SJSA1 (cell line): Measurements from ENCODE around the gene KL. TPM values are rescaled to one million over a fixed set of nuclear protein-coding genes. Genes with fewer than 3 reads are reported as not detected.

Experiments used
- DNase-seq, 2 experiments: peaks; one replicate each; pipeline ENCODE4 v3.0.0-alpha.2; 2015 to 2020; ENCODE audit warnings: low spot score in 2 of 2, low read depth in 1 of 2
- H3K27ac ChIP-seq: fragments of 250-450 bp; sonication (Bioruptor Pico); 2 replicates; pipeline ENCODE4 v1.5.1; 2020; ENCODE audit warnings: mild to moderate bottlenecking, moderate library complexity
- H3K27me3 ChIP-seq: fragments of 250-450 bp; sonication (Bioruptor Pico); replicated peaks from 2 replicates; pipeline ENCODE4 v1.5.1; 2020; ENCODE audit warnings: mild to moderate bottlenecking, moderate library complexity
- H3K36me3 ChIP-seq: fragments of 250-450 bp; sonication (Bioruptor Pico); 2 replicates; pipeline ENCODE4 v1.5.1; 2020; ENCODE audit warnings: mild to moderate bottlenecking
- H3K4me1 ChIP-seq: fragments of 250-450 bp; sonication (Bioruptor Pico); replicated peaks from 2 replicates; pipeline ENCODE4 v1.6.1; 2021; ENCODE audit warnings: mild to moderate bottlenecking
- H3K4me3 ChIP-seq: fragments of 250-450 bp; sonication (Bioruptor Pico); 2 replicates; pipeline ENCODE4 v1.5.1; 2020; ENCODE audit warnings: mild to moderate bottlenecking
- H3K9me3 ChIP-seq: fragments of 250-450 bp; sonication (Bioruptor Pico); replicated peaks from 2 replicates; pipeline ENCODE4 v1.5.1; 2020; ENCODE audit warnings: mild to moderate bottlenecking
- total RNA-seq: library from RNA; depleted of rRNA; stranded (reverse); fragments of >200 nt; shearing (Covaris generic); gene quantifications from 2 replicates; pipeline ENCODE4 v1.2.3, GENCODE V29; 2014

The KL gene
- total RNA-seq, 1 experiment from 2014 or later: not detected

- Histone ChIP-seq H3K9me3 (no peaks in the 10 kb centered on the region), H3K36me3 (no peaks in the 10 kb centered on the region), H3K27me3 (no peaks in the 10 kb centered on the region), H3K27ac (no peak overlapping the region), H3K4me3 (no peak overlapping the region), H3K4me1 (peaks cover 22% of the 10 kb centered on the region)
- no peak for DNase-seq
Observed at GRCh38 chr13:33090755-33091414, 74.7 kb downstream of the KL start.

DNA sequence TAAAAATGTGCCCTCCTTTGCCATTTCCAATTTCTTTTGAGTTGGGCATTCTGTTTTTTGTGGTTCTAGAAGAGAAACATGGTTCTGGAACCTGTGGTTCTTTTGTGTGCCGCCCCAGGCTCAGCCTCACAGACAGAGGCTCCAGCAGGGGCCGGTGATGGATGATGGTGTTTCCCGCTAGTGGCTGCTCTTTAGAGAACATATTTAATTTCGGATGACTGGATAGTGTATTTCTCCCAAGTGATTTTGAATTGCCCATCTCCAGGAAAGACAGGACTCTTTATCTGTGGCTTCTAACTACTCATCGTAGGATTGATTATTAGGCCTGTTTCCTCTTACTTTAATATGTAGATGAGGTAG, 75.2 kb downstream of the KL start:
- Histone ChIP-seq H3K27me3 (no peaks in the 10 kb centered on the region), H3K9me3 (no peaks in the 10 kb centered on the region), H3K27ac (no peak overlapping the region), H3K4me3 (no peak overlapping the region), H3K36me3 (no peaks in the 10 kb centered on the region), H3K4me1 (peaks cover 20% of the 10 kb centered on the region)
- DNase-seq: no peak

DNA sequence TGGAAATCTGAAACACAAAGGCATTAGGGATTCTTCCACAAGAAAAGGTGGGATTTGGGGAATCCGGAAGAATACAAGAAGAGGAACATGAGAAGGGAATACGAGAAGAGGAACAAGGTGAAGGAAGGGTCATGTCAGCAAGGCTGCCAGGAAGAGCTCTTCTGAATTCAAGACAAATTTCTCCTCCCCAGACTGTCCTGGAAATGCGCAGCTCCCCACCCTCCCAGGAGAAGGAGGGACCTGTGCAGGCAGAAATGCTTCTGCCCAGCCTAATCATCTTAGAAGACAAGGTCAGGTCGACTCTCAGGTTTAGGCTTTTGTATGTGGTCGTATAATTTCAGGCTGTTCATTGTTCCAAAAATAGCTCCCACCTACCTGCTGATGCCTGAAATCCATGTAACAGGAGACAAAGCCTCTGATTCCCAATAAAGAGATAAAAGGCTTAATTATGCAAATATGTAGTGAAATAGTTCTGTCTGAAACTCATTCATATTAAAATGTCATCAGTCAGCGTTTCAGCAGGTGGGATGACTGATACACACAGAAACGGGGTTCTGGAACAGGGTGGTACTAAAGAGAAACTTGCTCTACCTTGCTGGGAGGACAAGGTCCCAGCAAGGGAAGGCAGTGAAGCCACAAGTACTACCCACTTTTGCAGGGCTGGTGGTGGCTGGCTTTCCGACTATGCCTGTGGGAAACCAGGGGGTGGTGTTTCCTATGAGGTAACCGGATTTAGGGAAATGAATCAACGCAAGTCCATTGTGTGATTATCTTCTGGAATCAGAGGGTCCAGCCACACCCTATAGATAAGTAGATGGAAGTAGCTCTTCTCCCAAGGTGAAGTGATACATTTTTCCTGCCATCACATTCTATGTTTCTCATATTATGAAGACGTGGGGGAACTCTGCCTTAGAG, 76.1 kb downstream of the KL start:
- Histone ChIP-seq H3K27me3 (no peaks in the 10 kb centered on the region), H3K4me1 (peaks cover 11% of the 10 kb centered on the region), H3K4me3 (no peak overlapping the region), H3K9me3 (no peaks in the 10 kb centered on the region), H3K27ac (no peak overlapping the region), H3K36me3 (no peaks in the 10 kb centered on the region)
- no peak for DNase-seq

DNA sequence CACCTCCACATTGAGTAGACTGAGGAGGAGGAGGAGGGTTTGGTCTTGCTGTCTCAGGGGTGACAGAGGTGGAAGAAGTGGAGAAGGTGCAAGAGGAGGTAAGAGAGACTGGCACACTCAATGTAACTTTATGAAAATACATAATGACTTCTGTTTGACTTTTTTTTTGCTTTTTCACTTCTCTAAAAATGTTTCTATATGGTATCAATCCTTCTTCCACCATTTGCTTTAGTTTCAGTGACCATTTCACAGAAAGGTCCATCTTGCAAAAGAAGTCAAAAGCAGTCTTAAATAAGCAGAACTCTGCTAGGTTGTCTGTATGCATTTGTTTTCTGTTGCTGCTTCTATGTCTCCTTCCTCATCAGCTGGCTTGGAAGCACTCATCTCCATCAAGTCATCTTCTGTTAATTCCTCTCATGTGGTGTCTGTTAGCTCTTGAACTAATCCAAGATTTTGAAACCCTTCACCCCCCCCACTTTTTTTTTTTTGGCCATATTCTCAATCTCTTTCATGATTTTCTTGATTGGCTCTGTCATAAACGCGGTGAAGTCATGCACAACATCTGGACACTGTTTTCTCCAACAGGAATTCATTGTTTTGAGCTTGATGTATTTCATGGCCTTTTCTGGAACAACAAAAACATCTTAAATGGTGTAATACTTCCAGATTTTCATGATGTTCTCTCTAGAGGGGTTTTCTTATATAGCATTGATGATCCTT, 80.8 kb downstream of the KL start:
- Histone ChIP-seq H3K27ac (no peak overlapping the region), H3K36me3 (no peaks in the 10 kb centered on the region), H3K4me3 (no peak overlapping the region), H3K4me1 (no peaks in the 10 kb centered on the region), H3K27me3 (no peaks in the 10 kb centered on the region), H3K9me3 (no peaks in the 10 kb centered on the region)
- DNase-seq: no peak

DNA sequence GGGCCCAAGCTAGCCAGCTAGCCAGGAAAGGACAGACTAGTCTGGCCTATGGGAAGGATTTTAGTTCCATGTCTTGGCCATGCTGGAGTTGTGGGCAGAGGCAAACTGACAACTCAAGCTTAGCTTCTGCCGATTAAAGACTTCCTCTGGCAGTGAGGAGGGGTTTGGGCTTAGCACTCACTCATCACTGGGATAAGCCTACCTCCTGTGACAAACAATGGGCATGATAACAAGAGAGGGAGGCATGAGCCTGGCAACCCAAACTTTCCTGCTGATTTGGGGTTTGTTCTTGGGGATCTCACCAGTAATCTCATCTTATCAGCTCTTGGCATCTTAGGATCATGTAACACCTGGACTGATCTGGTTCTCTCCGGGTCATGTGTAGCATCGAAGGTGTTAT, 83.6 kb downstream of the KL start:
- H3K27me3 ChIP-seq: no peaks in the 10 kb centered on the region
- H3K36me3 ChIP-seq: peaks cover 11% of the 10 kb centered on the region
- no peak overlapping the region for H3K27ac ChIP-seq
- H3K4me3 ChIP-seq: no peak overlapping the region
- DNase-seq: no peak
- H3K9me3 ChIP-seq: no peaks in the 10 kb centered on the region
- H3K4me1 ChIP-seq: no peaks in the 10 kb centered on the region

- no peak overlapping the region for H3K27ac ChIP-seq
- peaks cover 18% of the 10 kb centered on the region for H3K36me3 ChIP-seq
- H3K4me1 ChIP-seq: no peaks in the 10 kb centered on the region
- H3K9me3 ChIP-seq: no peaks in the 10 kb centered on the region
- DNase-seq: no peak
- H3K27me3 ChIP-seq: no peaks in the 10 kb centered on the region
- no peak overlapping the region for H3K4me3 ChIP-seq
Observed at GRCh38 chr13:33100886-33101285, 84.7 kb downstream of the KL start.

- Histone ChIP-seq H3K9me3 (no peaks in the 10 kb centered on the region), H3K36me3 (peaks cover 28% of the 10 kb centered on the region), H3K4me1 (peaks cover 5% of the 10 kb centered on the region), H3K27me3 (no peaks in the 10 kb centered on the region), H3K27ac (no peak overlapping the region), H3K4me3 (no peak overlapping the region)
- DNase-seq: no peak
Observed at GRCh38 chr13:33101835-33102234, 85.6 kb downstream of the KL start.

DNA sequence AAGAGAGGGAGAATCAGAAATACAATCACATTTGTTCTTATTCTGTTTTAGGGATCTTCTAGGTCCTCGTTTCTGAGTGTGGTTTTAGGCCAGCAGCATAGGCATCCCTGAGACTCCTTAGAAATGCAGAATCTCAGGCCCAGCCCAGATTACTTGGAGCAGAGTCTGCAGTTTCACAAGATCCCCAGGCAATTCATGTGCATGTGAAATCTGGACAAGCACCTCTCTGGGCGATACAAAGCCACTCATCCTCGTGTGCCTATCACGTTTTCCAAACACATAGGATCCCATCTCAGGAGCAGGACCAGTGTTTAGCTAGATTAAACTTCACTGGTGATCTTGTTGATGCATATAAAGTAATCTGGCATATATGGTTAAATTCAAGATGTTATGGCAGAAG, 87.2 kb downstream of the KL start:
- no peak overlapping the region for H3K4me3 ChIP-seq
- peaks cover 43% of the 10 kb centered on the region for H3K36me3 ChIP-seq

DNA sequence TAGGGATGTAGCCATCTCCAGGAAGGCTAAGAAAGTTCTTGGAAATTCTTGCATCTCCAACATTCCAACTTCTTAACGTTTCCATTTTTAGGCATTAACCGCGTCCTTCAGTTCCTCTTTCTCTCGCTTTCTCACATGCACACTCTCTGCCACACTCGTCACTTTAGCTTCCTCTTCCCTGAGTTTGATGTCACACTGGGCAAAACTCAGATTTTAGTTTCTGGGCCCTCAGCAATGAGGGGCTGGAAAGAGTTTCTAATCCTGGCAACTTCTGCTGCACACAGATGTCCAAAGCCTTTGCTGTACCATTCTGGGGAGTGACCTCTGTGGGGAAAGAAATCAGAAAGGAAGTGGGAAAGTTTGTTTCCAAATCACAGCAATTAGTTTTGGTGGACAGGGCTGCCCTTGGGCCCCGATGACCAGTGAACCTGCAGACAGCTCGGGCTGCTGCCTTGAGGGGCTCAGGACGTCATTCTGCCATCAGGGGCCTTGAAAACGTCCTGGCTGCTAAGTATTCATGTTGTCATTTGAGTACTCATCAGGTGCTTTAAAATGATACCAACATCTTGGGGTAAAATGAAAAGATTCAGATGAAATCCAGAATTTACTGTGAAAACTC, 89.3 kb downstream of the KL start:
- Histone ChIP-seq H3K4me3 (no peak overlapping the region), H3K27ac (no peak overlapping the region), H3K9me3 (no peaks in the 10 kb centered on the region), H3K36me3 (peaks cover 59% of the 10 kb centered on the region), H3K4me1 (peaks cover 25% of the 10 kb centered on the region), H3K27me3 (no peaks in the 10 kb centered on the region)
- no peak for DNase-seq

More for the DNA sequence above, 87.2 kb downstream of the KL start:
- DNase-seq: no peak
- Histone ChIP-seq H3K27me3 (no peaks in the 10 kb centered on the region), H3K9me3 (no peaks in the 10 kb centered on the region), H3K4me1 (peaks cover 16% of the 10 kb centered on the region), H3K27ac (no peak overlapping the region)

GRCh38 chr13:33106656-33107360, 90.6 kb downstream of the KL start:
- Histone ChIP-seq H3K27ac (no peak overlapping the region), H3K36me3 (peaks cover 70% of the 10 kb centered on the region), H3K4me3 (no peak overlapping the region), H3K9me3 (no peaks in the 10 kb centered on the region), H3K4me1 (peaks cover 36% of the 10 kb centered on the region), H3K27me3 (no peaks in the 10 kb centered on the region)
- peak in 1 of 2 experiments; percentile 30 for DNase-seq

DNA sequence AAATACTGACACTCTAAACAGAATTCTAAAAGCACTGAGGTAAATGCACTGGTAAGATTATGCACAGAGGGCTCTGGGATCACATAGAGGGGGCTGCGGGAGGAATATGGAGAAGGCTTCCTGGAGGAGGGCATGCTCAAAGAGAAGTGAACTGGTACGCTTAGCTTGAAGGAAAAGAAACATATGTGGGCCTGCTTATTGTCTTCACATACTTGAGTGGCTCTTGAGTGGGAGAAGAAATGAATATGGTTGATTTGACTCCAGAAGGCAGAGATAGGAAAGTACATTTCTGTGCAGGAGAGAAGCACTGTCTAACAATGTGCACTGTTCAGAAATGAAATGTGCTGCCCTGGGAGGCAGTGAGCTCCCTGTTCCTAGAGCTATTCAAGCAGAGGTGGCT, 91.1 kb downstream of the KL start:
- H3K4me3 ChIP-seq: no peak overlapping the region
- H3K27ac ChIP-seq: no peak overlapping the region
- H3K4me1 ChIP-seq: peaks cover 40% of the 10 kb centered on the region
- DNase-seq: no peak
- H3K27me3 ChIP-seq: no peaks in the 10 kb centered on the region
- peaks cover 76% of the 10 kb centered on the region for H3K36me3 ChIP-seq
- H3K9me3 ChIP-seq: no peaks in the 10 kb centered on the region

DNA sequence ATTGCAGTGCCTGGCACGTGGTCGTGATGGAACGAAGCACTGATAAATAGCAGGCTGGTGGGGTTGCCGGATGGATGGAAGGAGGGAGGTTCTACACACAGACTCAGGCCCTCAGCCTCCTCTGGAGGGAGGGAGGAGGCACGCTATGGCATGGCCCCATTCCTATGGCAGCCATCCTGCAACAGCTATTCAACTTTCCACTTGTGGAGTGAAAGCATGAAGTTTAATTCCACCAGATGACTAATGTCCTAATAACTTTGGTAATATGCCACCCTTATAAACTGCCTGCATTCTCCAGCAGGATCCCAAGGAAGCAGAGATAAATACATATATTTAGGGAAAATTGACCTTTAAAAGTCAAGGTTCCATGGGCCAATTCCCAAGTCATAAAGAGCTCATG, 92.4 kb downstream of the KL start:
- Histone ChIP-seq H3K4me3 (no peak overlapping the region), H3K36me3 (peaks cover 88% of the 10 kb centered on the region), H3K9me3 (no peaks in the 10 kb centered on the region), H3K27me3 (no peaks in the 10 kb centered on the region), H3K4me1 (peaks cover 40% of the 10 kb centered on the region), H3K27ac (peak overlapping the region; percentile 35)
- DNase-seq: no peak

DNA sequence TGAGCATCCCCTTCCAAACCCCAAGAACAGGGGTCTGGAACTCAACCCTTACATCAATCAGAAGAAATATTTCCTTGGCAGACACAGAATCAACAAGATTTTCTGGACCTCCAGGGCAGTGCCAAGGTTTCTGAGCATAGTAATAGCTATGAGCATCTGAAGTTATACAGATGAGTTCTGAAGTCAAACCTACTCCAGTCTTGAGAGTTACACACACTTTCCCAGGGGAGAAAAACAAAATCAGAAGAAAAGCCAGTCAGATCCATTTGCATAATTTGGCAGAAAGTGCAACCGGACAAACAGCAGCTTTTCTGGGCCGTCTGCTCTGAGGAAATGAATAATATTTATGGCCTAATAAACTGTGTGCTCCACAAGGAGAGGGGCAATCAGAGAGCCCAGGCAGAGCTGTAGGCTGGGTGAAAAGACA, 93.1 kb downstream of the KL start:
- peaks cover 88% of the 10 kb centered on the region for H3K36me3 ChIP-seq
- no peaks in the 10 kb centered on the region for H3K9me3 ChIP-seq
- H3K4me3 ChIP-seq: no peak overlapping the region
- H3K27ac ChIP-seq: peak overlapping the region; percentile 35
- H3K4me1 ChIP-seq: peaks cover 40% of the 10 kb centered on the region
- H3K27me3 ChIP-seq: no peaks in the 10 kb centered on the region
- DNase-seq: no peak
